ENCODE data around the gene POLD3.

DNA sequence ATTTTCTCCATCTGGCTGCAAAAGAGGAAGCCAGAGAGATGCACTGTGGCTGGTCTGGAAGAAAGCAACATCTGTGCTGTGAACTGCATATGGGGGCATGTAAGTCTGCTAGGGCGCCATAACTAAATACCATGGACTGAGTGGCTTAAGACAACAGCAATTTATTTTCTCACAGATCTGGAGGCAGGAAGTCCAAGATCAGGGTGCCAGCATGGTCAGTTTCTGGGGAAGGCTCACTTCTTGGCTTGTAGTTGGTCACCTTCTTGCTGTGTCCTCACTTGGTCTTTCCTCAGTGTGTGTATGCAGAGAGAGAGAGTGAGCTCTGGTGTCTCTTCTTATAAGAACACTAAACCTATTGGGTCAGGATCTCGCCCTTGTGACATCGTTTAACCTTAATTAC is 34.9 kb upstream of the POLD3 start:
- TF ChIP-seq, protein P1, sequence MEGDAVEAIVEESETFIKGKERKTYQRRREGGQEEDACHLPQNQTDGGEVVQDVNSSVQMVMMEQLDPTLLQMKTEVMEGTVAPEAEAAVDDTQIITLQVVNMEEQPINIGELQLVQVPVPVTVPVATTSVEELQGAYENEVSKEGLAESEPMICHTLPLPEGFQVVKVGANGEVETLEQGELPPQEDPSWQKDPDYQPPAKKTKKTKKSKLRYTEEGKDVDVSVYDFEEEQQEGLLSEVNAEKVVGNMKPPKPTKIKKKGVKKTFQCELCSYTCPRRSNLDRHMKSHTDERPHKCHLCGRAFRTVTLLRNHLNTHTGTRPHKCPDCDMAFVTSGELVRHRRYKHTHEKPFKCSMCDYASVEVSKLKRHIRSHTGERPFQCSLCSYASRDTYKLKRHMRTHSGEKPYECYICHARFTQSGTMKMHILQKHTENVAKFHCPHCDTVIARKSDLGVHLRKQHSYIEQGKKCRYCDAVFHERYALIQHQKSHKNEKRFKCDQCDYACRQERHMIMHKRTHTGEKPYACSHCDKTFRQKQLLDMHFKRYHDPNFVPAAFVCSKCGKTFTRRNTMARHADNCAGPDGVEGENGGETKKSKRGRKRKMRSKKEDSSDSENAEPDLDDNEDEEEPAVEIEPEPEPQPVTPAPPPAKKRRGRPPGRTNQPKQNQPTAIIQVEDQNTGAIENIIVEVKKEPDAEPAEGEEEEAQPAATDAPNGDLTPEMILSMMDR (IDR thresholded peaks at IDR 0.05) = no peak
- no peak for TF ChIP-seq POLR2A (IDR thresholded peaks at IDR 0.05)

Data from sigmoid colon (tissue), 3 donors.